GM19238 (cell line): ENCODE measurements around the gene TOM1L2.

ENCODE experiments used
- DNase-seq: peaks from one replicate; pipeline ENCODE4 v3.0.0; 2011; ENCODE audit warnings: low spot score; ENCODE audit not compliant: insufficient read length

Gene TOM1L2

DNA sequence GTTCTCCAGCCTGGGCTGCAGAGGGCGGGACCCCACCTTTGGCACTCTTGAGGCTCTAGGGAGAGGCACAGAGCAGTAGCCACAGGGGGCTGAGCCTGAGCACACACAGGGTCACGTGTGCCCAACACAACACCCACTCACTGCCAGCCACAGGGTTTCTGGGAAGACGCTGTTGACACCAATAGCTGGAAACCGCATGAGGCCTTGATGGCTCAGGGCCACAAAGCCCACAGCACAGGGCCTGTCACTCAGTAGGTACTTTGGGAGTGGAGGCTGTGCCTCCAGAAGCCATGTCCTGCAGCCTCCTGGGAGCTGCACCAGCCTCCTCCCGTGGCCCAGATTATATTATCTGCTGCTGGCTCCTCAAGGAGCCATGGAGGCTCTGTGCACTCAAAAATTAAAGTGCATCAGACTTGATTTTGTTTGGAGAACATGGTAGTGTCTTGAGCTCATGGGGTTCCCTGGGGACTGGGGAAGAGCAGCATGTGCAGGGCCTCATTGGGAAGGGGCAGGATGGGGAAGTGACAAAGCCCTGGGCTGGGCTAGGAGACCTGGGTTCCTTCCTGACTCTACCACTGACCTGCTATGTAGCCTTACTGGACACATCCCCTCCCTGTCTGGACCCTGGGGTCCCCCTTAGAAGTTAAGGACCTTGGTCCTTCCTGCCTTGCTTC lies 122.9 kb downstream of the TOM1L2 start:
- DNase-seq = no peak

- DNase-seq = no peak
Measured at GRCh38 chr17:17848311-17849082, 123.7 kb downstream of the TOM1L2 start.

DNA sequence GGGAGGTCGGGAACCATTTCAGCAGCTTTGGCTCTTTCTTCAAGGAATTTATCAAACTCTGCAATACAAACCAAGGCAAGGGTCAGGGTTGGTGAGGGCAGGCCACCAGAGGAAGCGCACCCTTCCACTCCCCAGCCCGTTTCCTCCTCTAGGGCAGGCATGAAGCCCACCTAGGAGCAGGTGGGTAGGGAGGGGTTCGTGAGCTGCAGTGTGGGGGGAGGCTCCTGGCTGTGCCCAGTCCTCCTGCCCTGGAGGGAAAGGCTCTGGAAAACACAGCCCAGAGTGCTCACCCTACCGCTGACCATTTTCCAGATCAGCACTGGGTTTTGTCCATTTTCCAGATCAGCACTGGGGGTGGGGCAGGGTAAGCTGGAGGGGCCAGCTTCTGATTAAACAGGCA lies 124.5 kb downstream of the TOM1L2 start:
- no peak for DNase-seq

- DNase-seq = no peak
Measured at GRCh38 chr17:17847118-17847689, 125.0 kb downstream of the TOM1L2 start.

DNA sequence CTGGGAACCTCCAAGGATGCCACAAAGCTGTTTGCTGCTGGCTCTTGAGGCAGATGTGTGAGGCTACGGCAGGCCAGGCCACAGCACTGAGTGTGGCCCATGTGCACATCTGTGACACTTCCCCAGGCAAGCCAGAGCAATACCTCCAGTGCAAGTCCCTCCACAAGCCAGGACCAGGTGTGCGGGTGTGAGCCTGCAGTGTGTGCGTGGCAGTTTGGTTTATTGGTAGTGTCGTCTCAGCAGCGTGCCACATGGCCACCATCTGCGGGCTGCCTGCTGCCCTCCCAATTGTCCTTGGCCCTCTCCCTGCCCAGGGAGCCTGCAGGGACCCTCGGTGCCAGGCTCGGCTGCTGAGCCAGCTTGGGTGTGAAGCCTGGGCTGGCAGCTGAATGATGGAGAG lies 125.6 kb downstream of the TOM1L2 start:
- no peak for DNase-seq

GRCh38 chr17:17846003-17846402 lies 126.2 kb downstream of the TOM1L2 start:
- no peak for DNase-seq

- DNase-seq = no peak
Measured at GRCh38 chr17:17845046-17845775, 127.0 kb downstream of the TOM1L2 start.

DNA sequence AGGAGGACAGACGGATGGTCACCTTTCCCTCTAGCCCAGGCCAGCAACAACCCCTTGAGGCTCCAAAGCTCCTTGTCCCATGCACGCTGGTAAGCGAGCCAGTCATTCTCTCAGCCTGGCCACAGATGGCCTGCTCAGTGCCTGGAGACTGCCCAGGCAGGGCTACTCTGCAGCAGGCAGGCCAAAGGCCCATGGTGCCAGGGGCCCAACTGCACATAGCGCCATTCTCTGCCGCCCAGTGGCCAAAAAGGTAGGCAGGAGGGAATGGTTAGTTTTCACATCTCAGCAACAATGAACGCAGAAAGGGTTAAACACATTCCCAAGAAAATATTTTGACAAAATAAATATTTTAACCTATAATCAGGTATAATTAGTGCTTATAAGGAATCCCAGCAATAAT lies 127.7 kb downstream of the TOM1L2 start:
- no peak for DNase-seq

DNA sequence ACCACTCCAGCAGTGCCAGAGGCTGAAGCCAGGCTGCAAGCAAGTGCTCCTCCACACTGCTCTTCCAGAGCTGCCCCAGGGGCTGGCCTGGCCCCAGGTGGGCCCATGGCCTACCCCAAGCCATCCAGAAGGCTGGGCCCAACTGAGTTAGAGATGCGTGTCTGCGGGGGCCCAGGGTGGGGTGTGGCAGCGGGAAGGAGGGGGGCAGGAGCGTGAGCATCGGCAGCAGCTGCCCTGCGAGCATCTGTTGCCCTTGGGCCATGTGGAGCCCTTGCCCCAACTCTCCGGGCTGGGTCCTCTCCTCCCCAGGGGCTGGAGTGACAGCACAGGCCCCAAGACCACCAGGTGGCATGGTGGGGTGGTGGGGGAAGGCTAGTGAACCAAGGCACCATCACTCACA lies 128.1 kb downstream of the TOM1L2 start:
- DNase-seq = no peak

DNA sequence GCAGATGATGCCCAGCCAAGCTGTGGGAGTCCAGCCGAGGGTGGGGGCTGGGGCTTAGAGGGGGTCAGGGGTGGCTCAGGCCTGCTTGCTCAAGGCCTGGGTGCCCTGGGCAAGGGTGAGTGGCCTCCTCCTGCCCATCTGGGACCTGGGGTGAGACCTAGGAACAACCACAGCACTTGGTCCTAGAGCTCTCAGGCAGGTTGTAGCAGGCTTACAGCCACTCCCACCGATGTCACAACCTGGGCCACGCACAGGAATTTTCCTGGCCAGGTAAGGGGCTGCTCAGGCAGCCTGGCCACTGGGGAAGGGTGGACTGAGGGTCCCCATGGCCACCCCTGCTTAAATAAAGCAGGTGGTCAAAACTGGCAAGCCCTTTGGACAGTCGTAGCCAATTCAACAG lies 129.1 kb downstream of the TOM1L2 start:
- DNase-seq = no peak

GRCh38 chr17:17842111-17842876 lies 129.9 kb downstream of the TOM1L2 start:
- DNase-seq = no peak

GRCh38 chr17:17841601-17842025 lies 130.6 kb downstream of the TOM1L2 start:
- no peak for DNase-seq

GRCh38 chr17:17840751-17841591 lies 131.2 kb downstream of the TOM1L2 start:
- DNase-seq = no peak

DNA sequence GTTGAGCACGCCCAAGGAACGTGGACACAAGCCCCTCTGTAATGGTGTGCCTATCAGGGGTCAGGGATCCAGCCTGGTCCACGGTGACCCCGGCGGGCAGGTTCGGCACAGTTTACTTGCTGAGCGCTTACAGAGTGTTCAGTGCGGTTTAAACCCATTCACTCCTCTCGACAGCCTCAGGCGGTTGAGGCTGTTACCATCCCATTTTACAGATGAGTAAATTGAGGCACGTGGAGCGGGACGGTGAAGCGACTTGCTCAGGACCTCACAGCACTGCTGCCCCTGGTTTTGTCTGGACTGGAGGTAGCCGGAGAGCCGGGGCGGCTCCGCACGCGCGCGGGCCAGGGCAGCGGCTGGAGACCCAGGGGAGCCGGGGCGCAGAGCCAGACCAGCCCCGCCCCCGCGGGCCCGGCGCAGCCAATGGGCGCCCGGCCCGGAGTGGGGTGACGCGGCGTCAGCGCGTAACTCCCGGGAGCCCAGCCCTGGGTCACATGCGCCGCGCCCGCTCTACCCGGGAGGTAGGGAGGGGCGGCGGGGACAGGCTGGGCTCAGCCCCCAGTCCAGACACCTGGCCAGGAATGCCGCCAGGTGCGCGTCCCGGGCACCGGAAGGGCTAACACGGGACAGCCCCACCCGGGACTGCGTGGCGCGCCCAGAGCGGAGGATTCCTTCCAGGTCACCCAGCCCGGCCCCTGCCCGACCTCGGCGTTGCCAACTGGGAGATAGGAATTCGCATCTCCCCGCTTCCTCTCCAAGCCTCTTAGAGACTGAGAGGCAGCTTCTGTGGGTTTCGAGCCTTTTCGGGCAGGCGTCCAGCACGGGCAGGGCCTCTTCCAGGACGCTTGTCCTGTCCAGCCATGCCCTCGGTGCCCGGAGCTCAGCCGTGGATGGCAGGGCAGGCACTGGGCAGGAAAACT lies 132.2 kb downstream of the TOM1L2 start:
- DNase-seq = peak; percentile 98

GRCh38 chr17:17837966-17838962 lies 133.9 kb downstream of the TOM1L2 start:
- DNase-seq = no peak

- DNase-seq = no peak
Measured at GRCh38 chr17:17837380-17837821, 134.8 kb downstream of the TOM1L2 start.

- peak; percentile 74 for DNase-seq
Measured at GRCh38 chr17:17836818-17837379, 135.3 kb downstream of the TOM1L2 start, which contains the start of gene SREBF1. Gene SREBF1 (minus strand): TSS chr17:17836986. CDS start chr17:17836817, 169 bp downstream.
